Fibroblast of lung (primary cell): Measurements from ENCODE around the gene PSMC3. TPM values are rescaled to one million over a fixed set of nuclear protein-coding genes. Genes with fewer than 3 reads are reported as not detected.

ENCODE experiments used
- DNase-seq, 2 donors: peaks; one replicate each; pipeline versions ENCODE4 v3.0.0 to v3.0.0-alpha.2; 2010; ENCODE audit warnings: low read depth in 2 of 2
- H2AFZ ChIP-seq: 2 replicates; pipeline ENCODE4 v1.5.1; 2012; ENCODE audit warnings: low read length, control low read depth, inconsistent platforms
- H3K27ac ChIP-seq: 2 replicates; pipeline ENCODE4 v1.5.1; 2011; ENCODE audit warnings: low read length, control low read depth; ENCODE audit not compliant: insufficient read depth
- H3K27me3 ChIP-seq: 2 replicates; pipeline ENCODE4 v1.5.1; 2011; ENCODE audit warnings: mild to moderate bottlenecking, low read length; ENCODE audit not compliant: control insufficient read depth, insufficient read depth
- H3K36me3 ChIP-seq: 2 replicates; pipeline ENCODE4 v1.5.1; 2011; ENCODE audit warnings: low read length; ENCODE audit not compliant: control insufficient read depth, insufficient read depth
- H3K4me1 ChIP-seq: 2 replicates; pipeline ENCODE4 v1.5.1; 2011; ENCODE audit warnings: low read length; ENCODE audit not compliant: control insufficient read depth, insufficient read depth; ENCODE audit errors: extremely low read depth
- H3K4me2 ChIP-seq: 2 replicates; pipeline ENCODE4 v1.5.1; 2011; ENCODE audit warnings: low read length, control low read depth; ENCODE audit not compliant: insufficient read depth; ENCODE audit errors: extremely low read depth
- H3K4me3 ChIP-seq, 4 experiments: fragments of 200-600 bp in 1 of 4; sonication (generic) in 1 of 4; replicated peaks in 1 of 4; 2 replicates each; pipeline ENCODE4 v1.5.1; 2011 to 2016; ENCODE audit warnings: low read length in 4 of 4, low read depth in 3 of 4, mild to moderate bottlenecking in 3 of 4, control low read depth in 2 of 4, inconsistent platforms in 1 of 4, mixed read lengths in 1 of 4; ENCODE audit not compliant: insufficient read depth in 1 of 4; ENCODE audit errors: control extremely low read depth in 1 of 4
- H3K79me2 ChIP-seq: 2 replicates; pipeline ENCODE4 v1.5.1; 2012; ENCODE audit warnings: mild to moderate bottlenecking, low read length, inconsistent platforms; ENCODE audit not compliant: control insufficient read depth, insufficient read depth
- H3K9ac ChIP-seq: 2 replicates; pipeline ENCODE4 v1.5.1; 2011; ENCODE audit warnings: mild to moderate bottlenecking, low read length, control low read depth; ENCODE audit not compliant: insufficient read depth
- H3K9me3 ChIP-seq: 2 replicates; pipeline ENCODE4 v1.5.1; 2012; ENCODE audit warnings: low read depth, low read length; ENCODE audit not compliant: control insufficient read depth, insufficient read depth
- H4K20me1 ChIP-seq: 2 replicates; pipeline ENCODE4 v1.5.1; 2011; ENCODE audit warnings: low read length; ENCODE audit not compliant: control insufficient read depth, insufficient read depth; ENCODE audit errors: extremely low read depth
- EZH2 ChIP-seq: IDR thresholded peaks from 2 replicates; pipeline ENCODE4 v1.5.1; 2012; ENCODE audit warnings: low read length, control low read depth, mild to moderate bottlenecking; ENCODE audit errors: missing control alignments
- polyA plus RNA-seq, 2 donors: library from polyadenylated mRNA; depleted of rRNA in 1 of 2; stranded (reverse) in 1 of 2; unstranded in 1 of 2; fragments of >200 nt; gene quantifications; 2 replicates each; pipeline ENCODE4 v1.2.1, GENCODE V29; 2011 to 2012; ENCODE audit warnings: missing spikeins in 1 of 2
- total RNA-seq: library from RNA; depleted of rRNA; stranded (reverse); fragments of >200 nt; gene quantifications from 2 replicates; pipeline ENCODE4 v1.2.1, GENCODE V29; 2014
- TF ChIP-seq, protein P1 (sequence below), 2 donors: IDR thresholded peaks in 1 of 2; conservative IDR thresholded peaks in 1 of 2; 1 replicate in 1 of 2; 2 replicates in 1 of 2; pipeline ENCODE4 v1.5.1; 2011 to 2012; ENCODE audit warnings: low read length in 2 of 2, control low read depth in 1 of 2, inconsistent platforms in 1 of 2, low read depth in 1 of 2, mild to moderate bottlenecking in 1 of 2

The PSMC3 gene
- total and polyA plus RNA-seq, 2 donors (not counting 1 experiment from before 2014, with no cell fraction given) = 107 to 294 TPM

DNA sequence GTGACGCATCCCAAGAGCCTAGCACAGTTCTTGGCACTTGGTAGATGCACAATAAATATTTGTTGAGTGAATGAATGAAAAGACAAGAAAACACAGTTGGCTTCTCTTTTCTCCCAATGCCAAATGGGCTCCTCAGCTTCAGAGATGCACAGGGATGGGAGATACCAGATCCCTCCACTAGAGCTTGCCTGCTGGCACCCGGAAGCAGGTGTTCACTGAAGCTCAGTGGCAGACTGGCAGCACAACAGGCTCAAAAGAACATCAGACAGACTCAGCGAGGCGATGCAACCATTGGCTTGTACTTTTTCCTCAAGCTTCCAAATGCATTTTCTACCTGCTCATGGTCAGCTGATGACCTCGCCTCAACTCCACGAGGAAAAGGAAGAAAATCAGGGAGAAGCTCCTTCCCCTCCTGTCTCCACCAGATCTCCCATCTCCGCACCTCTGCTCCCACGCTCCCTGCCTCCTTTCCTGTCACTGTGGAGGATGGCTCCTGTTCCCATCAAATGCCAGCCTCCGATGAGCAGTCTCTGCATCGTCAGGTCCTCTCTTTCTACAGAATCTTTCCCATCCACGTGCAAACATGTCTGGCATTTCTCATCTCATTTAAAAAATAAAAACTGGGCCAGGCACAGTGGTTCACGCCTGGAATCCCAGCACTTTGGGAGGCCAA, 16.9 kb upstream of the PSMC3 start:
- no peaks in the 10 kb centered on the region for H3K4me1 ChIP-seq
- no peak overlapping the region for H3K4me3 ChIP-seq
- DNase-seq = no peak
- no peaks in the 10 kb centered on the region for H3K27me3 ChIP-seq
- H3K27ac ChIP-seq = no peak overlapping the region
- H4K20me1 ChIP-seq = no peaks in the 10 kb centered on the region
- no peak overlapping the region for H3K9ac ChIP-seq
- H3K79me2 ChIP-seq = no peaks in the 10 kb centered on the region
- H3K36me3 ChIP-seq = no peaks in the 10 kb centered on the region
- no peak for TF ChIP-seq EZH2
- TF ChIP-seq, protein P1, sequence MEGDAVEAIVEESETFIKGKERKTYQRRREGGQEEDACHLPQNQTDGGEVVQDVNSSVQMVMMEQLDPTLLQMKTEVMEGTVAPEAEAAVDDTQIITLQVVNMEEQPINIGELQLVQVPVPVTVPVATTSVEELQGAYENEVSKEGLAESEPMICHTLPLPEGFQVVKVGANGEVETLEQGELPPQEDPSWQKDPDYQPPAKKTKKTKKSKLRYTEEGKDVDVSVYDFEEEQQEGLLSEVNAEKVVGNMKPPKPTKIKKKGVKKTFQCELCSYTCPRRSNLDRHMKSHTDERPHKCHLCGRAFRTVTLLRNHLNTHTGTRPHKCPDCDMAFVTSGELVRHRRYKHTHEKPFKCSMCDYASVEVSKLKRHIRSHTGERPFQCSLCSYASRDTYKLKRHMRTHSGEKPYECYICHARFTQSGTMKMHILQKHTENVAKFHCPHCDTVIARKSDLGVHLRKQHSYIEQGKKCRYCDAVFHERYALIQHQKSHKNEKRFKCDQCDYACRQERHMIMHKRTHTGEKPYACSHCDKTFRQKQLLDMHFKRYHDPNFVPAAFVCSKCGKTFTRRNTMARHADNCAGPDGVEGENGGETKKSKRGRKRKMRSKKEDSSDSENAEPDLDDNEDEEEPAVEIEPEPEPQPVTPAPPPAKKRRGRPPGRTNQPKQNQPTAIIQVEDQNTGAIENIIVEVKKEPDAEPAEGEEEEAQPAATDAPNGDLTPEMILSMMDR (conservative IDR thresholded peaks at IDR 0.05 in 1 of 2, IDR thresholded peaks at IDR 0.05 in 1 of 2; ENCODE audit: low read depth in 1 of 2, low read length in 2 of 2) = no peak
- no peaks in the 10 kb centered on the region for H3K9me3 ChIP-seq
- H3K4me2 ChIP-seq = no peak overlapping the region
- no peak overlapping the region for H2AFZ ChIP-seq

DNA sequence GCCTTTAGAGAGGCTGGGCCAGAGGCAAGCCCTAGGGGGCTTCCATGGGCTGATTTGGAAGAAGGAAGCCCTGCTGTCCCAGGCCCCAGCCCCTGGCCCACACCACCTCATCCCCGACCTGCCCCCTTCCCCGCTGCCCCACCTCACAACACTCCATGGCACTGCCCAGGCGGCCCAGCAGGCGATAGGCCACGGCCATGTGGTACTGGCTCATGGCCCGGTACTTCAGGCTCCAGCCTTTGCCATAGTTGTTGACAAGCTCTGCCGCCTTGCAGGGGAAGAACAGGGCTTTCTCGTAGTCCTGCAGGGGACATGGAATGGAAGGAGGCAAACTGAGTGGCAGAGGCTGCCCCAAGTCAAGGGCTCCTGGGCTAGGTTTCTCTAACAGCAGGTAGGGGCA, 16.3 kb upstream of the PSMC3 start:
- Histone ChIP-seq H3K36me3 (no peaks in the 10 kb centered on the region), H3K27ac (no peak overlapping the region), H3K9ac (no peak overlapping the region), H4K20me1 (no peaks in the 10 kb centered on the region), H3K79me2 (no peaks in the 10 kb centered on the region), H3K4me2 (no peak overlapping the region), H3K4me3 (no peak overlapping the region), H3K4me1 (no peaks in the 10 kb centered on the region), H3K9me3 (no peaks in the 10 kb centered on the region), H3K27me3 (no peaks in the 10 kb centered on the region), H2AFZ (no peak overlapping the region)
- TF ChIP-seq, protein P1 (conservative IDR thresholded peaks at IDR 0.05 in 1 of 2, IDR thresholded peaks at IDR 0.05 in 1 of 2; ENCODE audit: low read depth in 1 of 2, low read length in 2 of 2) = no peak
- no peak for TF ChIP-seq EZH2
- DNase-seq = no peak

DNA sequence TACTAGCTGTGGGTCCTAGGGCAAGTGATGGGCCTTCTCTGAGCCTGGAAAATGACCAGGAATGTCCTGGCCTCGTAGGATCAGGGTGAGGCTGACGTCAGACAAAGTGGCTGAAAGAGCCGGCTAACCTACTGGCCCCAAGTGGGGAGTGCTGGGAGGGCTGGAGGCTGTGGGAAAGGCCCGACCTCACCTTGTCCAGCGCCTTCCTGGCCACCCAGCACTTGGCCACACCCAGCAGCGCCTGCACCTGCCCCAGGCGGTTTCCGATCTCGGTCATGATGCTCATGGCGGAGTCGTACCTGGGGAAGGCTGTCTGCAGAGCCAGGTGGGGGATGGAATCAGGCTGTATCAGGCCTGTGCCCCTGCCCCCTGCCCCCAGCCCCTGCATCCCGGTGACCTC, 15.2 kb upstream of the PSMC3 start:
- Histone ChIP-seq H3K27ac (no peak overlapping the region), H3K9me3 (no peaks in the 10 kb centered on the region), H3K27me3 (no peaks in the 10 kb centered on the region), H3K4me1 (no peaks in the 10 kb centered on the region), H3K9ac (no peak overlapping the region), H3K4me2 (no peak overlapping the region), H2AFZ (no peak overlapping the region), H3K36me3 (no peaks in the 10 kb centered on the region), H3K4me3 (no peak overlapping the region), H4K20me1 (no peaks in the 10 kb centered on the region), H3K79me2 (no peaks in the 10 kb centered on the region)
- TF ChIP-seq, protein P1 (conservative IDR thresholded peaks at IDR 0.05 in 1 of 2, IDR thresholded peaks at IDR 0.05 in 1 of 2; ENCODE audit: low read depth in 1 of 2, low read length in 2 of 2) = no peak
- no peak for TF ChIP-seq EZH2
- DNase-seq = no peak
